CD4-positive, alpha-beta T cell treated with Interferon alpha-2 for 1 hour (primary cell): ENCODE data around the gene PNMA6E.

Source experiments
- DNase-seq, 2 donors: peaks; one replicate each; pipeline ENCODE4 v3.0.0-alpha.2; 2020 to 2022

The PNMA6E gene

DNA sequence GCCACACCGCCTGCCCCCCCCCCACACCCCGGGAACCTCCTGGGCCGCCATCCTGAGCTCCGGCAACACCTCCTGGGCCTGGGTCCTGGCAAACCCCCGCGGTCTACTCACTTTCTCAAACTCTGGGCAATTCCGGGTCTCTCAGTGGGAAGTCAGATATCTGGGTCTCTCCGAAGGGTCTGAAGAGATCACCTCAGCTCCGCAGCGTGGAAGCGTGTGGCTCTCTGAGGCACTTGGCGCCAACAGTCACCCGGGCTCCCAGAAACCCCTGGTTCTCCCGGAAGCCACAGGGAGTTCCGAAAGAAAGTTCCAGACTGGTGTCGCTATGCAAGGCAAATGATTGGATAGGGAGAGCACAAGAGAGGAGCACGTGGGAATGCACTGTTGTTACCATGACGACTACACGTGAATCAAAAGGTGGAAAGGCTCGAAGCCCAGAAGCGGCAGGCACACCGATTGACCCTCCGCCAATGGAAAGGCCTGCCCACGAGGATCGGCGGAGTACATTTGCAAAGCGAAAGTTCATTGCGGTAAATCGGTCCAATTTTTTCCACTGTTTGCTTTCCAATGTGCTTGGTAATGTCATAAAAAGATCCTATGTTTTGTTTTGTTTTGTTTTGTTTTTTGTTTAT is at the start of gene PNMA6E:
PNMA6E (minus strand) TSS at position 218 of the 632 bp plus-strand sequence. CDS start 2,501 bp downstream, outside the sequence.
- DNase-seq, result no peak

DNA sequence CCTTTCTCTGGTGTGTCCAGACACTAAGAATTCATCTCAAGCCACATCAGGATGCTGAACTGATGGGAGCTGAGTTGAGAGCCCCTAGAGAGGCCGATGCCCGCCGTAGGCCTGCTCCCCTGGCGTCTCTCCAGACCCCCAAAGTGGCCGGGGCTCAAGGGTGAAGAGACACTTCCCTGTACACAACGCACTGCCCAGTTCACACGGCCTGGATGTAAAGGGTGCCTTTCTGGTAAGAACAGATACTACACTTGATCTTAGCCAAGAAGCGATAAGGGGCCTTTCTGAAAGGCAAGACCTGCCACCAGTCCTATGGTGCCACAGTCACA is 49.8 kb upstream of the PNMA6E start:
- no peak for DNase-seq

DNA sequence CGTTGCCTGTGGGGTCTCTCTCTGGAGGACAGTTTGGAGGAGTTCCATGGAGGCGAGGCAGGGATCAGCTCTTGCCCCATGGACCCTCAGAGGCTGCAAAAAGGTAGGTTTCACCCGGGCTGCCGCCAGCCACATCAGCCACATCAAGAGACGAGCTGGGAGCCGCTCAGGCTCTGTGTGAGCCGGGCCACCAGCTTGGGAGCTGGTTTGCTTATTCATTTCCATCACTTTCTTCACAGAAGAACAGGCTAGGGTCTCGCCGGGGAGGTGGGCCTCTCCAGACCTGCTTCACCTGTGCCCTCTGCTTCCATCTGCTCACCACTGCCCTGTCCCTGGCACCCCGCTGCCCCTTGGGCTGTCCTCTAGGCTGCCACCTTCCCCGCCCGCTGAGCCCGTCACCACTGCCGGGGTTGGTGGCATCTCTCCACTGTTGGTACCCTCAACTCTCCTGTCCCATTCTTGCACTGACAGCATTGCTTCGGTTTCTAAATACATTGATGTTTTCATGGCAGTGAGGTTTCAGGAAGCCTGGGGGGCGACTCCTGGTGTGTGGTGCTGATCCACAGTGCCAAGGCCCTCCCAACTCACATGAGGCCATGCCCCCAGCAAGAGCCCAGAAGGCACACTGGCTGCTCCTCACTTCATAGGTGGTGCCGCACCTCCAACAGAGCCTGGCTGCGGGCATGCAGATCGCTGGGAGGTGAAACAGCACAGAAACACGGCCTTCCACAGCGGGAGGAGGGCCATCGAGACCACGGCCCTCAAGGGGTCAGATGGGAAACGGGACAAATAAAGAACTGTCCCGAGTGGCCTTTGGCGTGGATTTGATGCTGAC is 49.2 kb upstream of the PNMA6E start:
- DNase-seq, result no peak

DNA sequence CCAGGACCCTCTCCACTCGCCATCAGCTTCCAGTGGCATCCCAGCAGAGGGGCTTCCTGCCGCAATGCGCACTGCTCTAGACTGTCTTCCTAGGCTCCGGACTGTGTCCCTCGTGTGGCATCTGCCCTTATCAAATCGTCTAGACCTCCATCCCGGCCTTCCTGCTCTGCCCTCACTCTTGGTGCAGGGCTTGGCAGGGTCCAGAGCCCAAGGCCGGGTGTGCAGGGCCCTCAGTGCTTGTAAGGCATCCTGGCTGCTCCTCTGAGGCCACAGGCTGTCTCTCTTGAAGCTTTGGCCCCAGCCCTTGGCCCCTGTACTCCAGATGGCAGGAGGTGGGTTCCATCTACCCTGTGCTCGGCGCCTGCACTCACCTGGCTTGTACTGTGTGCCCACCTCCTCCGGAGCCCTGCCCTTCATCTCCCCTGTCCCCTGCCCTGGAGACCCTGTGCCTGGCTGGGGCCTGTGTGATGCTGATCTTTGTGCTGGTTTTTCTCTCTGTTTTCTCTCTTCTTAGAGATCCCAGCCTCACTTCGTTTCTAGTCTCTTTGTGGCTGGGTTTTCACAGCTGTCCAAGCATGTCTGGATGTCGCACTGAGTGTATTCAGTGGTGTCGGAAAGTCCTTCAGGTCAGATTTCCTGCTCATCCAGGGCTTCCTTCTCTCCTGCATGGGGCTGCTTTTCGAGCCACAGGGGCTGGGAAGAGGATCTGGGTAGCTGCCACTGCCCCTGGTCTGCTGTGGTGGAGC is 48.4 kb upstream of the PNMA6E start:
- no peak for DNase-seq

DNA sequence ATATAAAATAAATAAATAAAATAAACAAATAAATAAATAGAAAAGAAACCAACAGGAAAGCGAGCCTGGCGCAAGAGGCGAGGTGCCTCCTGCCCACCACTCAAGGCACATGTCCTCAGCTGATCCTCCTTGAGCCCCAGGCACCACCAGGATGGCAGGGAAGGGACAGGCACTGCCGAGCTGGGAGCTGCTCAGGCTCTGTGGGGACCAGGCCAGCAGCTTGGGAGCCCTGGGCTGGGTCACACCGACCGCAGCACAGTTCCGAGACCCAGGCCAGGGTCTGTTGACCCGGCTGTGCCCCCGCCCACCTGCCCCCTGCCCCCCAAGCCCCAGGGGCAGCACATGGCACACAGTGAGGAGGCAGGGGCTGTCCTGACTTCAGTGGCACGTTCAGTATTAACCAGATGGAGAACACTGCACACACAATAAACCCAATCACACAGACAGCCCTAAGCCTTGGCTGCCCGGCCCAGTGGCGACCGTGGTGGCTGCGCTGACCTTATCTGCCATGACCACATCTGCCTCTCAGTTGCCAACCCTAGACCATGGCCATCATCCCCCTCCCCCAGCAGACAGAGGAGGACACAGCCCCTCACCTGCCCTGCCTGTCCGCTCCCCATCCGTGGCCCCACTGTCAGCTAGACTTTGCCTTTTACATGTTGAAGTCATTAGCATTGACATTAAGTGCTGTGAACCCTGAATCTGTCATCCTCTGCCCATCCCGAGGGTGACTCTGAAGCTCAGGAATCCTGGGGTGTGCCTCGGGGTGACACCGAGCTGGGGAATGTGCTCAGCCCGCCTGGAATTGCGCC is 47.6 kb upstream of the PNMA6E start:
- DNase-seq, result no peak

DNA sequence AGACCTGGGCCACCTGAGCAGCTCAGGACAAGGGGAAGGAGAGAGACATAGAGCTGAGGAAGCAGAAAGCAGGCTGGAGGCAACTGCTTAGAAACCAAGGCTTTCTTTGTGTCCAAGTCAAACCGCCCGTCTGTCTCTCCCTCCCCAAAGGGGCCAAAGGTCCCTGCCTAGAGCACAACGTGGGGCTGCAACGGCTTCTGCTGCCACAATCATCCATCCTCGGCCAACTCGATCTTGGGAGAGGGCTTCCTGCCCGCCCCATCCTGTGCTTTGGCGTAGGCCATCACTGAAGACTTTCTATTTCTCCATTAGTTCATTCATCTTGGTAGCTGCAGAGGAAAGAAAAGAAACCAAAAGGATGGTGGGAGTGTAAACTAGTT is 46.4 kb upstream of the PNMA6E start:
- DNase-seq, result no peak

DNA sequence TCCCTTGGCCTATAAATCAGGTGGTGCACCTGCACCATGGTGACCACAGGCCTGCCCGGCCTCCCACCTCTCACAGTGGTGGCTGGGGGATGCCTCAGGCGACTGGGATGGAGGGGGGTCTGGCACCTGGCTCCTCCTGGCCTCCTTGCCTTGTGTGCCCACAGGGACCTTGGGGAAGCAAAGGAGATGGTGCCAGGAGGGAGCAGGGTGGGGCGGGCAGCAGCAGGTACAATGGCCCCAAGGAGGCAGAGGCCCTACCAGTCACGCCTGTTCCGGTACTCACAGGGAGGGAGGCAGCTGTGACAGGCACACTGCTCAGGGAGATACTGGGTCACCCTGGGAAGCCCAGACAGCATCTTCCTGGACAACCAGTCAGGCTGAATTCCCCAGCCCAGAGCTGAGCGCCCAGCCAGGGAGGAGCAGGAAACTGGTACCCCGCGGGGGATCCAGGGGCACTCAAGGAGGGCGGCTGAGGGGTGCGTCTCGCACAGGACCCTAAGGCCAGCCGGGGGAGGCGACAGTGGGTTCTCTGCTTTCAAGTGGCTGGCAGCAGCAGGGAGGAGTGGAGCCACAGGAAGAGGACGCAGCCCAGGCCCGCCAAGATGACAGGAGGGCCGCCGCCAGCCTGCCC is 45.9 kb upstream of the PNMA6E start:
- DNase-seq, result no peak

DNA sequence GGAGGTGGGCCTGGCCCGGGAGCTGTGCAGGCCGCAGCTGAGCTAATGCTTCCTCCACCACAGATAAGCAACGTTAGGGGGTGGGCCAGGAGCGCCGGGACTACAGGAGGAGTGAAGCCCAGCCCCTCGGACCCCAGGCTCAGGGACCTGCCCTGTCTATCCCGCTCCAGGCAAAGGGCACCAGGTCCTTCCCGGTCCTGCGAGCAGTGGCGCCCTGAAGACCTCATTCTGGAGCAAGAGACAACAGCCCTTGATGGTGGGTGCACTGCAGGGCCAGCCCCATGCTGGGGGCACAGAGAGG is 45.4 kb upstream of the PNMA6E start:
- no peak for DNase-seq

DNA sequence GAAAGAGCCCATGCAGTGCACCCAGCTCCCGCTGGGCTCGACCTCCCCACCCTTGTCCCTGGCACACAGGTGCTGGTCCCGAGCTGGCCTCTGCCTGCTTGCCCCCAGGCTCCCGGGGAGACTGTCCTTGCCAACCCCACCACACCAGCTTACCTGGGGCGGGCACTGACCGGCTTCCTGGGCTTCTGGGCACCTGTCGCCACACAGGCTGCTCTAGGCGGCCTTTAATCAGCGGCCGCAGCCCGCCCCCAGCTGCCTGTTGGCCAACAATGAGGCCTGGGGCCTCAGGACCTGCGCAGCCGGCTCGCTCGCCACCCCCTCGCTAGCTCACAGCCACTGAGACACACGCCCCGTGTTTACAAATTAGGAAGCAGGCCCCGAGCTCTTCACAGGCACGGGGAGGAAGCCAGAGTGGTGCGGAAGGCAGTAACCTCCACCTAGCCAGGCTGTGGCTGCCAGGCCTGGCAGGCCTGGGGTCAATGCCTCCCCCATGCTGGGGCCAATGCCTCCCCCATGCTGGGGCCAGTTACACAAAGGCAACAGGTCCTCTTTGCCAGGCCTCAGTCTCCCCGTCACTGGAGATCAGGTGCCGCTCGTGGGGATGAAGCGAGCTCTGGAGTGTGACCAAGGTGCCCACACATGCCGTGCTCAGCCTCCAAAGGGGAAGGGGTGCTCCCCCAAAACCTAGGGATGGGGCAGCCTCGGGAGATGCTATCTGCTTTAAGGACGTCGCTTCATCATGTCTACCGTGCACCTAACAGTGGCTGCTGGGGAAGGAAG is 44.9 kb upstream of the PNMA6E start, which contains the start of gene TREX2:
TREX2 (minus strand) TSS at position 201 of the 780 bp plus-strand sequence. CDS start 626 bp downstream, outside the sequence.
- no peak for DNase-seq

DNA sequence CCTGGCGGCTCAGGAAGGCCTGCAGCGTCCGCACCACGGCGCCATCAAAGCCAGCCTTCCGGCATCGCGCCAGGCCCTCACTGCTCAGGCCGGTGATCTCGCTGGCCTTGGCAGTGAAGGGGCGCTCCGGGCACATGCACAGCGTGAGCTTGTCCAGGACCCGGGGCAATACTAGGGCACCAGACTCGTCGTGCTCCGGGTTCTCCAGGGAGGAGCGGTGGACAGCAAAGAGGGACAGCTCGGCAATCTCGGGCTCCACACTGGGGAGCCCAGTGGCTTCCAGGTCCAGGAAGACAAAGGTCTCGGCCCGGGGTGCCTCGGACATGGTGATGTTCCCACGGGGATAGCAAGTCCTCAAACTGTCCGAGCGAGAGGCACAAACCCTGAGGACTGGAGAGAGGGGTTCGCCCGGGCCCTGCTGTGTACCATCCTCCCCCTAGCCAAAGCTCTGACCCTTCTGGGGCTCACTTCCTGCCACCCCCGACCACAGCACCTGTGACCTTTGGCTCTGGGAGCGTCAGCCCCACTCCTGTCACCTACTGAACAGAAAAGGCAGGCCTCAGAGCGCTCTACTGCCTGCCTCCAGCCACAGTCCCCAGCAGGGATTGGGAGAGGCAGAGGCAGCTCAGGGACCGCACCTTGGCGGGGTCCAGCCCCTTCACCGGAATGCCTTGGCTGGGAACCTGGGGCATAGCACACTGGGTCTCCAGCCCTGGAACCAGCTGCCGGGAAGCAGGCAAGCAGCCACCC is 44.1 kb upstream of the PNMA6E start:
- DNase-seq, result no peak

DNA sequence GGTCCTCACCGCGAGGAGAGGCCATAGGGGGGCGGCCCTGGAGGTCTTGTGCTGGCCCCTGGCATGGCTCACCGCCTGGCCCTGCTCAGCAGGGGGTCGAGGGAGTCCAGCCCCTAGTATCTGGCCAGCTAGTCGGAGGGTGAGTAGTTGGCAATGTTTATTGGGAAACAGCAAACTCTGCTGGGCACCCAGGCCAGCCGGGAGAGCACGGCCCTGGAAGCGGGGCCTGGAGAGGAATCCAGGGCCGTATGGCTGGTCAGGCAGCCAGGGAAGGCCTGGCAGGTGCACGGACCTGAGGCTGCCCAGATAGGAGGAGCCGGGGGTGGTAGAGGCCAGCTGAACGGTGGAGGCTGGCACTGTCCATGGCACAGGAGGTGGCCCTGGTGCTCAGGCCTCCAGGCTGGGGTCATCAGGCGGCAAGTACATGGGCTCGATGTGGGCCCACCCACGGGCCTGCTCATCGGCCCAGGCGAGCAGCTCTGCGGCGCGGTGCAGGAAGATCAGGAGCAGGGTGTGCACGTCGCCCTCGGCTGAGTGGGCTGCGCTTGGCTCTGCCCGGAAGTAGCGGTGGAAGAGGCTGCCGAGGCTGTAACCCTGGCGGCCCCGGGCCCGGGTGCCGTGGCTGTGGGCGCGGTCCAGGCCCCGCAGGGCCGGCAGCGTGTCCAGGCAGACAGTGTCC is 43.3 kb upstream of the PNMA6E start:
- DNase-seq, result no peak

DNA sequence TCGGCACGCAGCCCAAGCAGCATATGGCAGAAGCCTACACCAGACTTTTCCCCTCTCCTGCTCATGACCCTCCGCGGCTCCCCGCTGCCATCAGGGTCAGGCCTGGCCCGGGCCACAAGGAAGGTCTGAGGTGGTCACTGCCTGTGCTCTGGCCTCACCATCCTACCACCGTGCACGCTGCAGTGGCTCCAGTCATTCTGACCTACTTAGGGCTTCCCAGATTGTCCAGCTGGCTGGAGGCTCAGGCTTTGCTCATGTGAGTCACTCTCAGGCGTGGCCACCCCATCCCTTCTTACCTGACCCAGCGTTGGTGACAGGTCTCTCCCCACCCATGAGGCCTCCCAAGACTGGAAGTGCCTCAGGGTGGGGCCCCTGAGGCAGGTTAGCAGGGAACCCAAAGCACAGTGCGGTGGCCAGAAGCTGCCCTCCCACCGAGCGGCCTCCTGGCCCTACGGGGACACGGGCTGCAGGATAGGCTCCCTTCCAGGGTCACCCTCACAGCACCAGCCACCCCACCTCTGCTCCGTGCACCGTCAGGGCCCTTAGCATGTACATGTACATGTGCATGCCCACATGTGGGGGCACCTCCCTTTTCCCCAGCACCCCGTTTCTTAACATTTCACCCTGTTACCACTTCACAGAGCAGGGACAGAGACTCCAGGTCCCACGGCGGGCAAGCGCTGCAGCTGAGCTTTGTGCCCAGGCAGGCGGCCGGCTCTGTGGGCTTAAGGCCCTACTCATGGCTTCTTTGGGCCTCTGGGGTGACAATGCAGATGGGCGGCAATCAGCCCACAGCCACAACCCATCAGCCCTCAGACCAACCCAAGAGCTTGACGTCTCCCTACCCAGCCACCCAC is 42.6 kb upstream of the PNMA6E start:
- no peak for DNase-seq

DNA sequence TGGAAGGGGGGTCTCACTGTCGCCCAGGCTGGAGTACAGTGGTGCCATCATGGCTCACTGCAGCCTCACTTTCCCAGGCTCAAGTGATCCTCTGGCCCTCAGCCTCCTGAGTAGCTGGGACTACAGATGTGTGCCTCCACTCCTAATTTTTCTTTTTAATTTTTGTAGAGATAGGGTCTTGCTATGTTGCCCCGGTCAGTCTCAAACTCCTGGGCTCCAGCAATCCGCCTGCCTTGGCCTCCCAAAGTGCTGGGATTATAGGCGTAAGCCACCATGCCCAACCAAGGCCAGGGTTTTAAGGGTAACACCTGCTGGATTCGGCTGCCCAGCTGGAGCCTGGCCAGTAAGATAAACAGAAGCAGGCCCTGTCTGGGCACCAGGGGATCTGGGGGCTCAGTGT is 41.3 kb upstream of the PNMA6E start:
- DNase-seq, result no peak

DNA sequence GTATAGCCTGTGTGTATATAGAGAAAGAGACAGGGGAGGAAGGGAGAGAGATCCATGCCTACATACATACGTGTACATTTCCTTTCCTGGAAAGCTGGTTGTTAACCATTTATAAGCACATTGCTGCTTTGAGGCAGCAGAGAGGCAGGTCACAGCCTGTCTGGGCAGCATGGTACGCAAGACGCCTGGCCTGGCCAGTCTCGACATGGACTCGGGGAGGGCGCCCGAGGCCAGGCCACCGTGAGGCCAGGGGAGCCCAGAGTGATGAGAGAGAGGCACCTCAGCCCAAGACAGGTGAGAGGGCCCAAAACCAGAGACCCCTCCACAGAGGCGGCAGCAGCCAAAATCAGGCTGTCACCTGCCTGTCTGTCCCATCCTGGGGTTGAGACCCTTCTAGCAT is 40.8 kb upstream of the PNMA6E start:
- no peak for DNase-seq

DNA sequence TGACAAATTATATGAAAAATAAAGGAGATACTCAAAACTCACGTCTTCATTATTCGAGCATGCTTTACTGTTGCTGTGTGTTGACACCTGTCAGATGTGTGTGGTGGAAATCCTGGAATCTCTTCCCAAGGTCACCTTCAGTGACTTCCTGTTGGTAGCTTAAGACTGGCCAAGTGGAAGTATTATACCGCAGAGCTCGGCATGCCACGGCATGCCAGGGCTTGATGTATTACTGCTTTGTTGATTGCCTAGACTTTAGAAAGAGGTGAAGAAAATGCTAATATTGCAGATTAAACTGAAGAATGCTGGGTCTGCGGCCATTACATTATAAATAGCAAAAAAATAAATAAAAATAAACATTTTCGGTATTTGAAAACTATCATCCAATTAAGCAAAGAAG is 40.1 kb upstream of the PNMA6E start:
- DNase-seq, result no peak

DNA sequence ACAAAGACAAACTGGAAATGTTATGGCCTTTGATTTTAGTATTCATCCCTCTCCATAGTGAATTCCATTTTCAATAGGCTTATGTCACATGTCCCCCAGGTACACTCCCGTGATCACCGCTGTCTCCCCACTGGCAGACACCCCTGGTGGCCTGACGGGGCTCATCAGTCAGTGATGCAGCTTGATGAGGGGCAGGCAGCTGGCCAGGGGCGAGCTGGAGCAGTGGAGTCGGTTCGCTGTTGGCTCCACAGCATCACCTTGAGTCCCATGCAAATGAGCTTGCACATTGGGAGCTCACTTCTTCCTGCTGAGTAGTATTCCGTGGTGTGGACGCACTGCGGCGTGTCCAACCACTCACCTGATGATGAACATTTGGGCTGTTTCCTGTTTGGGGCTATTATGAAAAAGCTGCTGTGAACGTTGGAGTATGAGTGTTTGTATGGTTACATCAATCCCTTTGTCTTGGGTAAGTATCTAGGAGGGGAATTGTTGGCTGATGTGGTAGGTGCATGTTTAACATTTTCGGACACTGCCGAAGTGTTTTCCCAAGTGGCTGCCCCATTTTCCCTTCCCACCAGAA is 39.5 kb upstream of the PNMA6E start:
- no peak for DNase-seq

DNA sequence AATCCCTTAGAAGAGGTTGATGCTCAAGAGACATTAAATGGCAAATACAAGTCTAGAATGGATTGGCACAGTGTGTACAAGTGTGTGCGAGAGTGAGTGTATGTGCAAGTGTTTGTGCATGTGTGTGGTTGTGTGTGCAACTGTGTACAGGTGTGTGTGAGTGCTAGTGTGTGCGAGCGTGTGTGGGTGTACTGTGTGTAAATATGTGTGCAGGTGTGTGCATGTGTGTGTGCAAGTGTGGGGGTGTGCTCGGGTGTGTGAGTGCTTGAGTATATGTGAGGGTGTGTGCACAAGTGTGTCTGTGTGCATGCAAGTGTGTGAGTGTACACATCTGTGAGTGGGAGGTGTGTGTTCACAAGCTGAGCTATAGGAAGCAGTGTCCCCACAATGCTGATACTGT is 38.8 kb upstream of the PNMA6E start:
- DNase-seq, result no peak

DNA sequence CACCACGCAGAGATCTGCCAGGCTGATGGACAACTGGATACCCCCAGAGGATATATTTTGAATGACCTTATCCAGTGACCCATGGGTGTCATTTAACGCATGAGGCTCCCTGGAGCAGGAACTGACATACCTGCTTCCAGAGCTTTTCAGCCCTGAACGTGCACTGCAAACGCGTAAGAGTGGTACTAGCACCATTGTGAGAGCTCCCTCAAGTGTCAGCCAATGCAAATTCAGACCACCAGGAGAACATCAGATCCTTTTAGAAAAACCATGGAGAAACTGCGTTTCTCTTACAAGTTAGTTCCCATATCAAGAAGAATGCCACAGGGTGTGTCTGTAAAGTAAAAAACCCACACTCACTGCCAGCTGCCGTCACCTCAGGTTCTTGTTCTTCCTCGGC is 37.4 kb upstream of the PNMA6E start:
- DNase-seq, result no peak

DNA sequence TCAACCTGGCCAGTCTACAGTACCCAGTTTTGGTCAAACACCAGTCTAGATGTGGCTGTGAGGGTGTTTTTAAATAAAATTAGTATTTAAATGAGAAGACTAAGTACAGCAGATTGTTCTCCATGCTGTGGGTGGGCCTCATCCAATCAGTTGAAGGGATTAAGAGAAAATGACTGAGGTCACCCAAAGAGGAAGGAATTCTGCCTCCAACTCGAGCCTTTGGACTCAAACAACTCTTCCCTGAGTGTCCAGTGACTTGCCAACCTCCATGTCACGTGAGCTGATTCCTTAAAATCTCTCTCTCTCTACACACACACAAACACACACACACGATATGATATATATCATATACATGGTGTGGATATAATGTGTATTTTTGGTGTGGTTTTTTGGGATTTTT is 34.7 kb upstream of the PNMA6E start:
- no peak for DNase-seq
